Tibial artery (tissue), 4 donors: ENCODE results near the gene CPSF7.

Experiments used
- DNase-seq, 2 donors: peaks; one replicate each; pipeline ENCODE4 v3.0.0-alpha.2; 2019
- H3K27ac ChIP-seq, 2 donors: fragments of 200-600 bp; sonication (generic) in 1 of 2; 1 replicate in 1 of 2; 2 replicates in 1 of 2; pipeline ENCODE4 v1.5.1; 2018 to 2019; ENCODE audit warnings: mild to moderate bottlenecking in 1 of 2
- H3K27me3 ChIP-seq, 2 donors: fragments of 200-600 bp; sonication (generic) in 1 of 2; one replicate each; pipeline versions ENCODE4 v1.5.1 to v1.6.0; 2016 to 2019
- H3K36me3 ChIP-seq, 3 donors: fragments of 200-600 bp; sonication (generic) in 2 of 3; one replicate each; pipeline ENCODE4 v1.5.1; 2016 to 2019; ENCODE audit warnings: mild to moderate bottlenecking in 2 of 3
- H3K4me1 ChIP-seq, 4 donors: fragments of 200-600 bp; sonication (generic) in 2 of 4; 1 replicate in 3 of 4; 2 replicates in 1 of 4; pipeline ENCODE4 v1.5.1; 2016 to 2019
- H3K4me3 ChIP-seq, 2 donors: fragments of 200-600 bp; sonication (generic) in 1 of 2; 1 replicate in 1 of 2; 2 replicates in 1 of 2; pipeline ENCODE4 v1.5.1; 2018 to 2019; ENCODE audit warnings: mild to moderate bottlenecking in 2 of 2
- H3K9me3 ChIP-seq, 3 donors: fragments of 200-600 bp; sonication (generic) in 1 of 3; one replicate each; pipeline ENCODE4 v1.5.1; 2016 to 2019
- intact Hi-C: fragments of 100-400 bp; cut with DNase I; formaldehyde crosslinking; loops from one replicate; pipeline ENCODE4 v1.15.0; 2023; ENCODE audit warnings: low total_unique reads
- TF ChIP-seq, protein P1 (sequence below), 2 experiments: fragments of 200-600 bp in 1 of 2; fragments of 450-650 bp in 1 of 2; IDR thresholded peaks; one replicate each; pipeline ENCODE4 v1.5.1; 2017 to 2019; ENCODE audit warnings: antibody characterized with exemption in 2 of 2, mild to moderate bottlenecking in 1 of 2, moderate library complexity in 1 of 2

Gene CPSF7

DNA sequence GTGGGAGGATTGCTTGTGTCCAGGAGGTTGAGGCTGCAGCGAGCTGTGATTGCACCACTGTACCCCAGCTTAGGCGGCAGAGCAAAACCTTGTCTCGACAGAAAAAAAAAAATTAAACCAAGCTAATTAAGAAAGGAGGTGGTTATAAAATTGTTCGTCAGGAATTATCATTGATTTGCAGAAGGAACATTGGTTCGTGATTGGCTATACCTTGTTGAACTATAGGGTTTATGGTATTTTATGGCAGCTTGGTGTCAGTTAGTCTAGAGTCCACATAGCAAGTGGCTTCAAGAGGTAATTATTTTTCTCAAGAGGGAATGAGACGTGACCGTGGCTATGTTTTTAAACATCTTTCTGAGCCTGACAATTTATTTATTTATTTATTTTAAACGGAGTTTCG lies 48.9 kb downstream of the CPSF7 start:
- H3K27ac ChIP-seq, result no peak overlapping the region
- TF ChIP-seq, protein P1, sequence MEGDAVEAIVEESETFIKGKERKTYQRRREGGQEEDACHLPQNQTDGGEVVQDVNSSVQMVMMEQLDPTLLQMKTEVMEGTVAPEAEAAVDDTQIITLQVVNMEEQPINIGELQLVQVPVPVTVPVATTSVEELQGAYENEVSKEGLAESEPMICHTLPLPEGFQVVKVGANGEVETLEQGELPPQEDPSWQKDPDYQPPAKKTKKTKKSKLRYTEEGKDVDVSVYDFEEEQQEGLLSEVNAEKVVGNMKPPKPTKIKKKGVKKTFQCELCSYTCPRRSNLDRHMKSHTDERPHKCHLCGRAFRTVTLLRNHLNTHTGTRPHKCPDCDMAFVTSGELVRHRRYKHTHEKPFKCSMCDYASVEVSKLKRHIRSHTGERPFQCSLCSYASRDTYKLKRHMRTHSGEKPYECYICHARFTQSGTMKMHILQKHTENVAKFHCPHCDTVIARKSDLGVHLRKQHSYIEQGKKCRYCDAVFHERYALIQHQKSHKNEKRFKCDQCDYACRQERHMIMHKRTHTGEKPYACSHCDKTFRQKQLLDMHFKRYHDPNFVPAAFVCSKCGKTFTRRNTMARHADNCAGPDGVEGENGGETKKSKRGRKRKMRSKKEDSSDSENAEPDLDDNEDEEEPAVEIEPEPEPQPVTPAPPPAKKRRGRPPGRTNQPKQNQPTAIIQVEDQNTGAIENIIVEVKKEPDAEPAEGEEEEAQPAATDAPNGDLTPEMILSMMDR (IDR thresholded peaks at IDR 0.05), result no peak
- DNase-seq, result no peak
- H3K4me1 ChIP-seq, result peaks cover 0 to 30% (median 16%) of the 10 kb centered on the region in 4 donors
- no peak overlapping the region for H3K4me3 ChIP-seq
- peaks cover 0 to 6% (median 2%) of the 10 kb centered on the region in 3 donors for H3K36me3 ChIP-seq
- H3K27me3 ChIP-seq, result no peaks in the 10 kb centered on the region
- no peaks in the 10 kb centered on the region for H3K9me3 ChIP-seq
- intact Hi-C loops, result no loop called here

DNA sequence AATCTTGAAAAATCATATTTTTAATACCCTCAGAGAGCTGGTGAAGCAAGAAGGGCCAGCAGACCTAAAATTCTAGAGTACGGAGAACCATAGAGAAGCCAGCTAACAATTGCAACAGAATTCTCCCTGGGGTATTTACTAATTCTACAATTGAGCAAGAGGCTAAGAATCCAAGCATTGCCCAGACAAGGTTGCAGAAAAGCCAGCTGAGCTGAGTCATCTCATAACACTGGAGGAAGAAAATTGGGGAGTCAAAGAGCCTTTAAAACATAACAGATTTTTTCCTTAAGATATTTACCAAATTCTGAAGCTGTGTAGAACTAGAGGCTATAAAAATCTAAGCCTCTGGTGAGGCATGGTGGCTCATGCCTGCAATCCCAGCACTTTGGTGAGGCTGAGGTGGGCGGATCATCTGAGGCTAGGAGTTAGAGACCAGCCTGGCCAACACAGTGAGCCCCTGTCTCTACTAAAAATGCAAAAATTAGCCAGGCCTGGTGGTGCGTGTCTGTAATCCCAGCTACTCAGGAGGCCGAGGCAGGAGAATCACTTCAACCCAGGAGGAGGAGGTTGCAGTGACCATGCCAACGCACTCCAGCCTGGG lies 51.0 kb downstream of the CPSF7 start:
- TF ChIP-seq, protein P1 (IDR thresholded peaks at IDR 0.05), result no peak
- intact Hi-C loops, result loop anchor here (1.0 kb wide), 1 partner anchor 18 kb away; the partner anchor contains the start of gene CYB561A3
- Histone ChIP-seq H3K27me3 (no peaks in the 10 kb centered on the region), H3K4me3 (no peak overlapping the region), H3K4me1 (peaks cover 0 to 24% (median 14%) of the 10 kb centered on the region in 4 donors), H3K36me3 (peaks cover 4 to 19% (median 6%) of the 10 kb centered on the region in 3 donors), H3K9me3 (no peaks in the 10 kb centered on the region), H3K27ac (peak overlapping the region; percentile 54 to 87)
- peak; percentile 75 to 82 for DNase-seq

DNA sequence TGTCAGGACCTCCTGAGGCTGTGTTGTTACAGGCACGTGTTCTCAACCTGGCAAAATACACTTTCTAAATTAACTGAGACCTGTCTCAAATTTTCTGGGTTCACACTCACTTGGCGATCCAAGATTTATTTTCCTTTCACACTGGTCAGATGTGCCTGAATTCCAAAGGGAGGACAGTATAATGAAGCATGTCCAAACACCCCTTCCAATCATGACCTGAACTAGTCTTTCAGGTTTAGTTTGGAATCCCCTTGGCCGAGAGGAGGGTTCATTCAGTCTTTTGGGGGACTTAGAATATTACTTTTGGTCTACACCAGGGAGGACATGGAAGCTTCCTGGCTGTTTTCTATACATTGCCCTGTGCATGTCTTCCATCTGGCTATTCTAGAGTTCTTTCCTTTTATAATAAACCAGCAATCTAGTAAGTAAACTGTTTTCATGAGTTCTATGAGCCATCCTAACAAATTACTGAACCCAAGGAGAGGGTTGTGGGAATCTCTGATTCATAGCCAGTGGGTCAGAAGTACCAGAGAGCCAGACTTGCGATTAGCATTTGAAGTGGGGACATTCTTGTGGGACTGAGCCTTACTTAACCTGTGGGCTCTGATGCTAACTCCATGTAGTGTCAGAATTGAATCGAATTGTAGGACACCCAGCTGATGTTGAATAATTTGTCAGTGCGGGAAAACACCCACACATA lies 52.2 kb downstream of the CPSF7 start:
- DNase-seq, result no peak
- Histone ChIP-seq H3K27me3 (no peaks in the 10 kb centered on the region), H3K27ac (peak overlapping the region in 1 of 2 donors; percentile 87), H3K4me3 (no peak overlapping the region), H3K9me3 (no peaks in the 10 kb centered on the region), H3K36me3 (peaks cover 4 to 19% (median 6%) of the 10 kb centered on the region in 3 donors), H3K4me1 (peaks cover 0 to 24% (median 14%) of the 10 kb centered on the region in 4 donors)
- TF ChIP-seq, protein P1 (IDR thresholded peaks at IDR 0.05), result no peak
- intact Hi-C loops, result no loop called here

DNA sequence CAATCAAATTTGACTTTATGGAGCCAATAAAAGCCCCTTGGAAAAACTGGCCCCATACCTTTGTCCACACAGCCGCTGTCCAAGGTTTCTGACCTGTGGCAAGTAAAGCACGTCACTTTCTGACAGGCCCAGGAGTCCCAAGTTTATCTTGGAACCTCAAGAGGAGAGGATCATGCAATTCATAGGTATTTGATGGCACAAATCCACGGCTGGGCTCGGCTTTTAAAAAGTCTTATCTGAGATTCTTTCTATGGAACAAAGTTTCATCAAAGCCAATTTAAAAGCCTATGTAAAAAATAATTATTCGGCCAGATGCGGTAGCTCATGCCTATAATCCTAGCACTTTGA lies 54.0 kb downstream of the CPSF7 start:
- no peak overlapping the region for H3K4me3 ChIP-seq
- peaks cover 4 to 24% (median 6%) of the 10 kb centered on the region in 3 donors for H3K36me3 ChIP-seq
- intact Hi-C loops, result no loop called here
- TF ChIP-seq, protein P1 (IDR thresholded peaks at IDR 0.05), result no peak
- no peaks in the 10 kb centered on the region for H3K27me3 ChIP-seq
- DNase-seq, result no peak
- no peak overlapping the region for H3K27ac ChIP-seq
- no peaks in the 10 kb centered on the region for H3K9me3 ChIP-seq
- H3K4me1 ChIP-seq, result peaks cover 0 to 24% (median 14%) of the 10 kb centered on the region in 4 donors

DNA sequence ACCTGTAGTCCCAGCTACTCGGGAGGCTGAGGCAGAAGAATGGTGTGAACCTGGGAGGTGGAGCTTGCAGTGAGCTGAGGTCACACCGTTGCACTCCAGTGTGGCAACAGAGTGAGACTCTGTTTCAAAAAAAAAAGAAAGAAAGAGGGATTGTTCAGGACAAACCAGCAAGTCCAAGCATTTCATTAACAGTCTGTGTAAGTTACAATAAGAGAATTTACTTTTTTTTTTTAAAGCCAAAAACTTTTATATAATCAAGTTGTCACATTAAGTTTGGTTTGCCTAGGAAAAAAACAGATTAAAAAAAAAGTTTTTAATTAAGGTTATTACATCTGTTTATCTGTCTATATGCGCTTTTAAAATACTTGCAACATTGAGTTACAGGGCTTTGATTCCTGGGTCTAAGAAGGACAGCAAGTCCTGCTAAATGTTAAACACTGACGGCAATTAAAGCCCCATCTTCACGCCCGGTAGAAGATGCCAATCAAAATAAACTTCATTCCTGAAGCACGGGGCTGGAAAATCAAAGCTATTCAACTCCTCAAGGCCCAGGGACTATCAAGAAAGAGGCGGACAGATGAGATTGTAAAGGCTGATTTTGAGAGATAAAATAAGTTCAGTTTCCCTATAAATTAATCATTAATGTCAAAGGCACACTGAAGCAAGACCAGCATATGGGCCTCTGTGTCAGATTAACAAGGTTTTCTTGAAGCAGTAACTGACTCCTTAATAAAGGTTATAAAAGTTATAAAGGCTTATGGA lies 56.9 kb downstream of the CPSF7 start:
- H3K36me3 ChIP-seq, result peaks cover 17 to 53% (median 25%) of the 10 kb centered on the region in 3 donors
- no peak overlapping the region for H3K4me3 ChIP-seq
- intact Hi-C loops, result no loop called here
- TF ChIP-seq, protein P1 (IDR thresholded peaks at IDR 0.05), result no peak
- peak overlapping the region in 1 of 2 donors; percentile 18 for H3K27ac ChIP-seq
- DNase-seq, result no peak
- no peaks in the 10 kb centered on the region for H3K27me3 ChIP-seq
- H3K9me3 ChIP-seq, result no peaks in the 10 kb centered on the region
- peaks cover 0 to 4% (median 2%) of the 10 kb centered on the region in 4 donors for H3K4me1 ChIP-seq
